Calu3 (cell line): ENCODE measurements around the gene RPTOR. TPM values are rescaled to one million over a fixed set of nuclear protein-coding genes. Genes with fewer than 3 reads are reported as not detected.

Source experiments
- BruUV-seq: library from RNA; stranded (reverse); fragments of 400-500 nt; replicated peaks from 2 replicates; lab custom pipeline; 2021; lab: Mats Ljungman, UMichigan
- CTCF ChIA-PET: fragments of 300-600 bp; sonication (Branson Sonifier 250); formaldehyde crosslinking; loops from one replicate; lab custom pipeline; 2022; ENCODE audit warnings: antibody characterized with exemption; lab: Charles Lee
- DNase-seq: peaks from one replicate; pipeline ENCODE4 v3.0.0; 2022
- H3K27ac Mint-ChIP-seq: one replicate; pipeline ENCODE4 v1.8.0; 2022; ENCODE audit warnings: mixed read lengths; ENCODE audit not compliant: unreplicated experiment
- H3K27me3 Mint-ChIP-seq: one replicate; pipeline ENCODE4 v1.8.0; 2022; ENCODE audit warnings: mixed read lengths; ENCODE audit not compliant: unreplicated experiment
- H3K36me3 Mint-ChIP-seq: one replicate; pipeline ENCODE4 v1.8.0; 2022; ENCODE audit warnings: mild to moderate bottlenecking, moderate library complexity, mixed read lengths; ENCODE audit not compliant: insufficient read depth, unreplicated experiment
- H3K4me1 Mint-ChIP-seq: one replicate; pipeline ENCODE4 v1.8.0; 2022; ENCODE audit warnings: mild to moderate bottlenecking, low read depth, mixed read lengths; ENCODE audit not compliant: unreplicated experiment
- H3K4me3 Mint-ChIP-seq: one replicate; pipeline ENCODE4 v1.8.0; 2022; ENCODE audit warnings: mild to moderate bottlenecking, low read depth, moderate library complexity, mixed read lengths; ENCODE audit not compliant: unreplicated experiment
- H3K9me3 Mint-ChIP-seq: one replicate; pipeline ENCODE4 v1.8.0; 2022; ENCODE audit warnings: low read depth, mixed read lengths; ENCODE audit not compliant: unreplicated experiment
- intact Hi-C: fragments of 100-400 bp; cut with micrococcal nuclease; formaldehyde crosslinking; loops from one replicate; pipeline ENCODE4 v1.10.0; 2022; ENCODE audit not compliant: unreplicated experiment
- total RNA-seq: library from RNA; stranded (reverse); gene quantifications from 2 replicates; pipeline ENCODE4 v1.2.3, GENCODE V29; 2022
- TF ChIP-seq, protein P1 (sequence below): fragments of 200-600 bp; IDR thresholded peaks from one replicate; pipeline ENCODE4 v1.8.0; 2022; ENCODE audit warnings: antibody characterized with exemption; ENCODE audit not compliant: unreplicated experiment

The RPTOR gene
- total RNA-seq, 1 experiment from 2014 or later, result 41.8 TPM

DNA sequence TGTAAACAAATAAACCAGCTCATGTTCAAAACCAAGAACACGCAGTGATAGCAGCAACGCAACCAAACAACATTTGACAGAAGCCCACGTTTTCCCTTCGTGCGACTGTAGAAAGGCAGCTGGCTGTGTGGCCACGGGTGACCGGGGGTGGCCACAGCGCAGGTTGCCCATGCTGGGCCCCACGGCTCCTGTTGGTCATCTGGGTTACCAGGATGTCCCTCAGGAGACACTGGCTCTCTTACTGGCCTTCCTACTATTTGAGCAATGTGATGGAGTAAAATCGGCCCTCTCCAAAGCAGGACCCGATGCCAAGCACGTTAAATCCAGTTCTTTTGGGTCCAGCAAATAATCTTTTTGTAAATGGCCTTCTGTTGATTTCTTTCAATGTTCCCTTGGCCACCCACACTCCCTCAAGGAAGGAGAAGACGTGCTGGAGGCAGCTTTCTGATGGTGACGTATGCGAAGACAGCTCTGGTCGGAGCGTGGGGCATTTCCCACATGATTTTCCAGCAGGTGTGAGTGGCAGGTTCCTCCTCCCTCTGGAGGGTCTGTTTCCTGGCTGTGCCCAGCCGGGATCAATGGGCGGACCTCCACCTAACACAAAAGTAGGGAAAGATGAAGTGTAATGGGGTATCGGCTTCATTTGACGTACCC lies 303.9 kb downstream of the RPTOR start:
- no peaks in the 10 kb centered on the region for H3K9me3 Mint-ChIP-seq
- intact Hi-C loops, result no loop called here
- H3K27me3 Mint-ChIP-seq, result no peaks in the 10 kb centered on the region
- H3K36me3 Mint-ChIP-seq, result peaks cover 15% of the 10 kb centered on the region
- H3K4me3 Mint-ChIP-seq, result no peak overlapping the region
- no TSS peak for BruUV-seq
- no peak for DNase-seq
- TF ChIP-seq, protein P1, sequence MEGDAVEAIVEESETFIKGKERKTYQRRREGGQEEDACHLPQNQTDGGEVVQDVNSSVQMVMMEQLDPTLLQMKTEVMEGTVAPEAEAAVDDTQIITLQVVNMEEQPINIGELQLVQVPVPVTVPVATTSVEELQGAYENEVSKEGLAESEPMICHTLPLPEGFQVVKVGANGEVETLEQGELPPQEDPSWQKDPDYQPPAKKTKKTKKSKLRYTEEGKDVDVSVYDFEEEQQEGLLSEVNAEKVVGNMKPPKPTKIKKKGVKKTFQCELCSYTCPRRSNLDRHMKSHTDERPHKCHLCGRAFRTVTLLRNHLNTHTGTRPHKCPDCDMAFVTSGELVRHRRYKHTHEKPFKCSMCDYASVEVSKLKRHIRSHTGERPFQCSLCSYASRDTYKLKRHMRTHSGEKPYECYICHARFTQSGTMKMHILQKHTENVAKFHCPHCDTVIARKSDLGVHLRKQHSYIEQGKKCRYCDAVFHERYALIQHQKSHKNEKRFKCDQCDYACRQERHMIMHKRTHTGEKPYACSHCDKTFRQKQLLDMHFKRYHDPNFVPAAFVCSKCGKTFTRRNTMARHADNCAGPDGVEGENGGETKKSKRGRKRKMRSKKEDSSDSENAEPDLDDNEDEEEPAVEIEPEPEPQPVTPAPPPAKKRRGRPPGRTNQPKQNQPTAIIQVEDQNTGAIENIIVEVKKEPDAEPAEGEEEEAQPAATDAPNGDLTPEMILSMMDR, result no peak
- H3K27ac Mint-ChIP-seq, result no peak overlapping the region
- CTCF ChIA-PET, result no interaction called here
- no peaks in the 10 kb centered on the region for H3K4me1 Mint-ChIP-seq

DNA sequence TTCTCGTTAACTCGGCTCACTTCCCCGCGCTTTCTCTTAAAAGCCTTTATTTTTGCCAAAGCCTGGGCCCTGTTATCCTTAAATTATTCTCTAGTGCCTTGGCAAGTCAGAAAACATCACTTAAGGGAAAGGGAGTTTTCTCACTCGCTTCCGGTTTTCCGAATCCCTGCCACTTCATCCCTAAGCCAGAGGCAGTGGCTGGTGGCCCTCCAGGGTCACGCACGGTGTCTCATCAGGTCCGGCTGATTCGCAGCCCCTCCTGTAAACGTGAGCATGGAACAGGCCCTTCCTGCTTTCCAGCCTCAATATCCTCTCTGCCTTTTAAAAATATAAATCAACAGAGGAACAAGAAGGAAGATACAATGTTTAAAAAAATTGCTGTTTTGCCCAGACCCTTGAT lies 304.5 kb downstream of the RPTOR start:
- H3K27ac Mint-ChIP-seq, result no peak overlapping the region

DNA sequence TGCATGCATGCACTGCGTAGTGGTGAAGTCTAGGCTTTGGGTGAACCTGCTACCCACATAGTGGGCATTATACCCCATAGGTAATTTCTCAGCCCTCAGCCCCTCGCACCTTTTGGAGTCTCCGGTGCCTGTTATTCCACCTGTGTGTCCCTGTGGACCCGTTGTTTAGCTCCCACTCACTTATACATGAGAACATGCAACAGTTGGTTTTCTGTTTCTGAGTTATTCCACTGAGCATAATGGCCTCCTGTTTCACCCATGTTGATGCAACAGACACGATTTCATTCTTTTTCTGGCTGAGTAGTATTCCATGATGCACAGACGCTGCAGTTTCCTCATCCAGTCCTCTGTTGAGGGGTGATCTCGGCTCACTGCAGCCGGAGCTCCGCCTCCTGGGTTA lies 305.5 kb downstream of the RPTOR start:
- H3K4me3 Mint-ChIP-seq, result no peak overlapping the region
- no peak overlapping the region for H3K27ac Mint-ChIP-seq
- DNase-seq, result no peak
- CTCF ChIA-PET, result no interaction called here
- H3K36me3 Mint-ChIP-seq, result peaks cover 15% of the 10 kb centered on the region
- no peaks in the 10 kb centered on the region for H3K27me3 Mint-ChIP-seq
- no TSS peak for BruUV-seq
- intact Hi-C loops, result no loop called here
- TF ChIP-seq, protein P1, result no peak
- no peaks in the 10 kb centered on the region for H3K9me3 Mint-ChIP-seq
- no peaks in the 10 kb centered on the region for H3K4me1 Mint-ChIP-seq

More for the DNA sequence above, 304.5 kb downstream of the RPTOR start:
- DNase-seq, result no peak
- intact Hi-C loops, result no loop called here
- CTCF ChIA-PET, result no interaction called here
- no peak overlapping the region for H3K4me3 Mint-ChIP-seq
- H3K27me3 Mint-ChIP-seq, result no peaks in the 10 kb centered on the region
- H3K36me3 Mint-ChIP-seq, result peaks cover 15% of the 10 kb centered on the region
- H3K4me1 Mint-ChIP-seq, result no peaks in the 10 kb centered on the region
- no peaks in the 10 kb centered on the region for H3K9me3 Mint-ChIP-seq
- TF ChIP-seq, protein P1, result no peak
- BruUV-seq, result no TSS peak

DNA sequence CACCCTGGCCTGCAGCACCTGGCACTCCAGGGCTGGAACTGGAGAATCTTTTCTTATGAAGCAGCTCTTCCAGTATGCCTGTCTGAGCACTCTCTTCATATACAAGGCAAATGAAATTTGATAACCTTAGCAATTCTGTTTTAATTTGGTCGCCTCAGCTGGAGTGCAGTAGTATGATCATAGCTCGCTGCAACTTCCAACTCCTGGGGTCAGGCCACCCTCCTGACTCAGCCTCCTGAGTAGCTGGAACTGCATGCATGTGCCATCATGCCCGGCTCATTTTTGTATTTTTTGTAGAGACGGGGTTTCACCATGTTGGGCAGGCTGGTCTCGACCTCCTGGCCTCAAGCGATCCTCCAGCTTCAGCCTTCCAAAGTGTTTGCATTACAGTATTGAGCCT lies 306.2 kb downstream of the RPTOR start:
- CTCF ChIA-PET, result no interaction called here
- H3K4me3 Mint-ChIP-seq, result no peak overlapping the region
- intact Hi-C loops, result no loop called here
- DNase-seq, result no peak
- no peaks in the 10 kb centered on the region for H3K9me3 Mint-ChIP-seq
- BruUV-seq, result no TSS peak
- H3K27me3 Mint-ChIP-seq, result no peaks in the 10 kb centered on the region
- peaks cover 12% of the 10 kb centered on the region for H3K36me3 Mint-ChIP-seq
- H3K27ac Mint-ChIP-seq, result no peak overlapping the region
- TF ChIP-seq, protein P1, result no peak
- peaks cover 5% of the 10 kb centered on the region for H3K4me1 Mint-ChIP-seq
